SH-SY5Y (cell line): ENCODE data around the gene MSH5.

Experiments
- GATA2 ChIP-seq: IDR thresholded peaks from 2 replicates; pipeline ENCODE4 v1.6.1; 2011; ENCODE audit warnings: mild to moderate bottlenecking, low read depth, low read length
- GATA3 ChIP-seq: IDR thresholded peaks from 2 replicates; pipeline ENCODE4 v1.6.1; 2011; ENCODE audit warnings: low read depth, mild to moderate bottlenecking, low read length, moderate library complexity

- TF ChIP-seq GATA3 (no peak), GATA2 (no peak)
These were observed 20.8 kb upstream of the MSH5 start for GRCh38 chr6:31719001-31719400.
